GM10266 (cell line): ENCODE data around the gene CCDC85A.
A peak's percentile ranks its signal among the peaks of the same experiment; 100 is the strongest.
"Not testable (repeated sequence)": the region's sequence is repeated elsewhere in the genome, so short reads cannot be mapped to it uniquely, and the experiment has no call there.

ENCODE experiments used
- DNase-seq: peaks from one replicate; pipeline ENCODE4 v3.0.0; 2012; ENCODE audit errors: extremely low spot score
- CTCF ChIP-seq: IDR thresholded peaks from 2 replicates; pipeline ENCODE4 v1.5.1; 2012; ENCODE audit warnings: mild to moderate bottlenecking, low read depth; ENCODE audit not compliant: control insufficient read depth, insufficient read depth; ENCODE audit errors: missing control alignments

Gene CCDC85A

GRCh38 chr2:56183643-56184499 lies at the start of gene CCDC85A:
CCDC85A (plus strand) TSS chr2:56183990; CDS start chr2:56184625, 635 bp downstream.
- peak; percentile 91 for DNase-seq
- peak; percentile 93 for TF ChIP-seq CTCF

GRCh38 chr2:56134861-56135260 lies 48.9 kb upstream of the CCDC85A start:
- DNase-seq, result no peak
- TF ChIP-seq CTCF, result no peak

GRCh38 chr2:56142497-56143061 lies 41.2 kb upstream of the CCDC85A start:
- DNase-seq, result not testable (repeated sequence)

GRCh38 chr2:56147907-56148306 lies 35.9 kb upstream of the CCDC85A start:
- DNase-seq, result no peak
- no peak for TF ChIP-seq CTCF

- no peak for TF ChIP-seq CTCF
- no peak for DNase-seq
Measured at GRCh38 chr2:56148825-56149224, 35.0 kb upstream of the CCDC85A start.

- TF ChIP-seq CTCF, result no peak
- DNase-seq, result no peak
Measured at GRCh38 chr2:56151841-56152240, 31.9 kb upstream of the CCDC85A start.

- no peak for TF ChIP-seq CTCF
- no peak for DNase-seq
Measured at GRCh38 chr2:56155188-56155587, 28.6 kb upstream of the CCDC85A start.

GRCh38 chr2:56159875-56160274 lies 23.9 kb upstream of the CCDC85A start:
- not testable (repeated sequence) for DNase-seq
